ENCODE measurements around the gene UQCRQ. TPM values are rescaled to one million over a fixed set of nuclear protein-coding genes. Genes with fewer than 3 reads are reported as not detected.

Gene UQCRQ
- polyA plus RNA-seq, 1 of the 3 experiments (the other 2 are of a cell fraction) = 694 TPM

DNA sequence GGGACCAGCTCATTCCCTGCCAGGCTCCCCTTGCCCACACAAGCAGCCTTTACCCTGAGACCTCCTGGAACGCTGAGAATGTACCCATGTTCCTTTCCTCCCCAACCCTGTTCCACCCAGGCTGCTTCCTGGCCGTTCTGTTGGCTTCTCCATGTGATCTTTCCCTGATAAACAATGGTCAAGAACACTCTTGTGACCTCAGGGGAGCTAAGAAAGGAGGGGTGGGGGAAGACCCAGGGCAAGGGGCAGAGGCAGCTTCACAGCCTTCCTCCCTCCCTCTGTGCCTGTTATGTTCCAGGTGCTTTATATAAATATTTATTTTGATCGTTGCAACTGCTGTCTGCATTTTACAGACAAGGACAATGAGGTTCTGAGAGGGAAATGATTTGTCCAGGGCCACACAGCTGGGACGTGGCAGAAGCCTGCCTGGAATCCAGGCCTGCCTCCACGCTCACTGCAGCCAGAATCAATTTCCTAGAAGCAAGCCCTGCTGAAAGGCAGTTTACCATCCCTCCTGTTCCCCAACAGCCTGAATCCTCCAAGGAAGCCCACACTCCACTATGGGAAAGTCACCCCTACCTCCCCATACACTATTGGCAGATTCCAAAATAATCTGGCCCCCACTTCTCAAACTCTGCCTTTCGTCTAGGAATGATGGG is 39.9 kb upstream of the UQCRQ start:
- POLR2A ChIA-PET = no interaction called here
- Histone ChIP-seq H2AFZ (ENCODE audit: low read depth) (no peak overlapping the region), H3K9me2 (no peaks in the 10 kb centered on the region), H3K27ac (ENCODE audit: low read depth in 2 of 2, low read length in 1 of 2) (no peak overlapping the region), H3K27me3 (ENCODE audit: insufficient read depth) (no peaks in the 10 kb centered on the region), H3K79me2 (ENCODE audit: insufficient read depth) (no peaks in the 10 kb centered on the region), H3K9me3 (no peaks in the 10 kb centered on the region), H3K9ac (no peak overlapping the region), H3K36me3 (replicated peaks in 1 of 2; ENCODE audit: control insufficient read depth in 1 of 2, insufficient read depth in 2 of 2, low read length in 1 of 2) (no peaks in the 10 kb centered on the region), H4K20me1 (ENCODE audit: insufficient read depth) (no peaks in the 10 kb centered on the region), H3F3A (replicated peaks; ENCODE audit: insufficient read depth) (no peaks in the 10 kb centered on the region), H3K4me1 (ENCODE audit: control insufficient read depth in 1 of 2, insufficient read depth in 2 of 2, low read depth in 1 of 2, low read length in 1 of 2) (peaks cover 0 to 8% of the 10 kb centered on the region in 2 experiments; a peak in 1 of 4 replicates), H3K4me3 (ENCODE audit: low read depth in 2 of 2, low read length in 1 of 2) (no peak overlapping the region), H3K4me2 (no peak overlapping the region)
- 77% methylated on average over 6 of the region's 6 CpGs for WGBS (ENCODE audit: low lambda C conversion rate)
- CTCF ChIA-PET = interaction anchor here (1.3 to 2.2 kb wide), 2 partner anchors 58 to 72 kb away, joined by 3 to 7 read pairs; no protein-coding TSS in a partner anchor
- DNase-seq = no peak
- no peak for TF ChIP-seq POLR2AphosphoS5 (IDR thresholded peaks at IDR 0.05; ENCODE audit: low read depth, low read length)

DNA sequence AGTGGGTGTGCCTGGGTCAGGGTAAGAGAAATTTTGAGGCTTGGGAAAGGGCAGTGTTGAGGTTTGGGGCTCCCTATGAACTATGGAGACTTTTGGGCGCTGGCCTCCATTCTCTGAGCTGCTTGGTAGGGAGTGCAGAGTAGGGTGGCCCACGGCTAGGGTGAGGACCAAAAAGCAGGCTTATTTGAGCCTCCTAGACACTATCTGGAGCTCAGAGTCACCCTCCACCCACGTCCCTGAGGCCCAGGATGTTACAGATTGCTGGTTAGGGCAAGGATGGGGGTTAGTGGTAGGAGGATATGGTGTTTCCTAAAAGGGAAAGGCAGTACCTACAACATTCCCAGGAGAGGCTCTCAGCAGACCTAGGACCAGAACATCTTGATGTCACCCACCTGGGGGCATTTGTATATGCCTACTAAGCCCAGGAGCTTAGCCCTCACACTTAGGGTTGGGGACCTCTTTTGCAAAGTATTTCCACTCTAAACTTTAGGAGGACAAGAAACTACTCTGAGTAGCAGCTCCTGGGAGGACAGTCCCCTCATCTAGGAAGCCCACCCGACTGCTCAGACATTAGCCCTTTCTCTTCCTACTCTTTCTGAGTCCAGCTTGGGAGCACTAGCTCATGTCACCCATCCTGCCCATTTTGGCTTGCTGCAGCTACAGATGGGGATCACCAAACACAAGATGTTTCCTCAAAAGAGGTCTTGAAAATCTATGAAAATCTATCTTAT is 38.3 kb upstream of the UQCRQ start:
- no peaks in the 10 kb centered on the region for H3K27me3 ChIP-seq (ENCODE audit: insufficient read depth)
- ChIA-PET POLR2A (no interaction called here), CTCF (interaction anchor here (0.6 to 8.7 kb wide), 10 partner anchors 9 to 301 kb away, joined by 3 to 105 read pairs (median 14); partner anchors contain the start of genes CCNI2, GDF9, SOWAHA and UQCRQ)
- H3F3A ChIP-seq (replicated peaks; ENCODE audit: insufficient read depth) = no peaks in the 10 kb centered on the region
- no peaks in the 10 kb centered on the region for H3K9me3 ChIP-seq
- no peak overlapping the region for H3K9ac ChIP-seq
- H3K9me2 ChIP-seq = no peaks in the 10 kb centered on the region
- no peak overlapping the region for H3K27ac ChIP-seq (ENCODE audit: low read depth in 2 of 2, low read length in 1 of 2)
- no peak for DNase-seq
- H3K4me1 ChIP-seq (ENCODE audit: control insufficient read depth in 1 of 2, insufficient read depth in 2 of 2, low read depth in 1 of 2, low read length in 1 of 2) = peaks cover 0 to 5% of the 10 kb centered on the region in 2 experiments; a peak in 1 of 4 replicates
- TF ChIP-seq, protein P1, sequence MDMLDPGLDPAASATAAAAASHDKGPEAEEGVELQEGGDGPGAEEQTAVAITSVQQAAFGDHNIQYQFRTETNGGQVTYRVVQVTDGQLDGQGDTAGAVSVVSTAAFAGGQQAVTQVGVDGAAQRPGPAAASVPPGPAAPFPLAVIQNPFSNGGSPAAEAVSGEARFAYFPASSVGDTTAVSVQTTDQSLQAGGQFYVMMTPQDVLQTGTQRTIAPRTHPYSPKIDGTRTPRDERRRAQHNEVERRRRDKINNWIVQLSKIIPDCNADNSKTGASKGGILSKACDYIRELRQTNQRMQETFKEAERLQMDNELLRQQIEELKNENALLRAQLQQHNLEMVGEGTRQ (IDR thresholded peaks at IDR 0.05; ENCODE audit: borderline replicate concordance, low read depth, low read length) = no peak
- no peak for TF ChIP-seq FOXM1 (IDR thresholded peaks at IDR 0.05; ENCODE audit: low read depth)
- no peak overlapping the region for H3K4me2 ChIP-seq
- WGBS (ENCODE audit: low lambda C conversion rate) = 100% methylated on average over 3 of the region's 4 CpGs
- no peaks in the 10 kb centered on the region for H4K20me1 ChIP-seq (ENCODE audit: insufficient read depth)
- H3K79me2 ChIP-seq (ENCODE audit: insufficient read depth) = no peaks in the 10 kb centered on the region
- no peak overlapping the region for H3K4me3 ChIP-seq (ENCODE audit: low read depth in 2 of 2, low read length in 1 of 2)
- no peaks in the 10 kb centered on the region for H3K36me3 ChIP-seq (replicated peaks in 1 of 2; ENCODE audit: control insufficient read depth in 1 of 2, insufficient read depth in 2 of 2, low read length in 1 of 2)
- no peak overlapping the region for H2AFZ ChIP-seq (ENCODE audit: low read depth)

DNA sequence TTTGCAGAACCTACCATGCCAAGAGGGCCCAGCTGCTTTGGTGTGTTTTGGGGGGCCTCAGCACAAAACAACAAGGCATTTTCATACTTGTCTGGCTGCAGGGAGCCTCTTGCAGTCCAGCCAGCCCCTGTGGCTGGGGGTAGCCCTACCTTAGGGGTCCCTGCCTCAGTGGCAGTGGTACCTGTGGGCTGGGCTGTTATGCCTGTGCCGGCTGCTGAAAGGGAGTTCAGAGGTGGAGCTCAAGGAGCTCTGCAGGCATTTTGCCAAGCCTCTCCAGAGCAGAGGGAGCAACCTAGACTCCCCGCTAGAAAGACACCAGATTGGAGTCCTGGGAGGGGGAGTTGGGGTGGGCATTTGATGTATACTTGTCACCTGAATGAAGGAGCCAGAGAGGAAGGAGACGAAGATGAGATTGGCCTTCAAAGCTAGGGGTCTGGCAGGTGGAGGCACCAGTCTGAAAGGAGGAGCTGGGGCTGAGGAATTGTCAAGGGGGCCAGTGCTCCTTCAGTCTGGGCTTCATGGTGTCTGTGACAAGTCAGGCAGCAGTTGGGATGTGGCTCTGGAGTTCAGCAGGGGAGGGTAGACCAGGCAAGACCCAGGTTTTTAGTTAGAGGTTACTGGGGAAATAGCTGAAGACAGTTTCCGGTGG is 37.5 kb upstream of the UQCRQ start:
- 93% methylated on average over 4 of the region's 4 CpGs for WGBS (ENCODE audit: low lambda C conversion rate)
- H3K27me3 ChIP-seq (ENCODE audit: insufficient read depth) = no peaks in the 10 kb centered on the region
- no peak overlapping the region for H3K9ac ChIP-seq
- no peak overlapping the region for H3K27ac ChIP-seq (ENCODE audit: low read depth in 2 of 2, low read length in 1 of 2)
- H4K20me1 ChIP-seq (ENCODE audit: insufficient read depth) = no peaks in the 10 kb centered on the region
- H3K4me3 ChIP-seq (ENCODE audit: low read depth in 2 of 2, low read length in 1 of 2) = no peak overlapping the region
- DNase-seq = no peak
- no peaks in the 10 kb centered on the region for H3K9me2 ChIP-seq
- ChIA-PET POLR2A (interaction anchor here (0.6 kb wide), 1 partner anchor 13 kb away, joined by 3 read pairs; no protein-coding TSS in a partner anchor), CTCF (interaction anchor here (0.6 to 8.7 kb wide), 27 partner anchors 9 to 631 kb away, joined by 3 to 105 read pairs (median 6); partner anchors contain the start of genes CCNI2, GDF9, SOWAHA and UQCRQ)
- H3K4me1 ChIP-seq (ENCODE audit: control insufficient read depth in 1 of 2, insufficient read depth in 2 of 2, low read depth in 1 of 2, low read length in 1 of 2) = peaks cover 0 to 5% of the 10 kb centered on the region in 2 experiments; a peak in 1 of 4 replicates
- no peaks in the 10 kb centered on the region for H3K36me3 ChIP-seq (replicated peaks in 1 of 2; ENCODE audit: control insufficient read depth in 1 of 2, insufficient read depth in 2 of 2, low read length in 1 of 2)
- H3K79me2 ChIP-seq (ENCODE audit: insufficient read depth) = no peaks in the 10 kb centered on the region
- H3K4me2 ChIP-seq = no peak overlapping the region
- H3F3A ChIP-seq (replicated peaks; ENCODE audit: insufficient read depth) = no peaks in the 10 kb centered on the region
- H2AFZ ChIP-seq (ENCODE audit: low read depth) = no peak overlapping the region
- H3K9me3 ChIP-seq = no peaks in the 10 kb centered on the region
- TF ChIP-seq GABPA (IDR thresholded peaks at IDR 0.05; ENCODE audit: low read depth) (no peak), ELF1 (IDR thresholded peaks at IDR 0.05) (no peak), RFX5 (IDR thresholded peaks at IDR 0.05; ENCODE audit: low read length) (no peak), YY1 (IDR thresholded peaks at IDR 0.05; ENCODE audit: low read depth) (no peak), FOXM1 (IDR thresholded peaks at IDR 0.05; ENCODE audit: low read depth) (no peak), FOSL2 (IDR thresholded peaks at IDR 0.05; ENCODE audit: borderline replicate concordance, low read depth) (no peak), RAD21 (IDR thresholded peaks at IDR 0.05; ENCODE audit: low read length) (no peak), TEAD4 (IDR thresholded peaks at IDR 0.05; ENCODE audit: borderline replicate concordance, insufficient read depth) (no peak)
- TF ChIP-seq, protein P2, sequence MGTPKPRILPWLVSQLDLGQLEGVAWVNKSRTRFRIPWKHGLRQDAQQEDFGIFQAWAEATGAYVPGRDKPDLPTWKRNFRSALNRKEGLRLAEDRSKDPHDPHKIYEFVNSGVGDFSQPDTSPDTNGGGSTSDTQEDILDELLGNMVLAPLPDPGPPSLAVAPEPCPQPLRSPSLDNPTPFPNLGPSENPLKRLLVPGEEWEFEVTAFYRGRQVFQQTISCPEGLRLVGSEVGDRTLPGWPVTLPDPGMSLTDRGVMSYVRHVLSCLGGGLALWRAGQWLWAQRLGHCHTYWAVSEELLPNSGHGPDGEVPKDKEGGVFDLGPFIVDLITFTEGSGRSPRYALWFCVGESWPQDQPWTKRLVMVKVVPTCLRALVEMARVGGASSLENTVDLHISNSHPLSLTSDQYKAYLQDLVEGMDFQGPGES (IDR thresholded peaks at IDR 0.05; ENCODE audit: low read depth, low read length) = no peak
- TF ChIP-seq, protein P3, sequence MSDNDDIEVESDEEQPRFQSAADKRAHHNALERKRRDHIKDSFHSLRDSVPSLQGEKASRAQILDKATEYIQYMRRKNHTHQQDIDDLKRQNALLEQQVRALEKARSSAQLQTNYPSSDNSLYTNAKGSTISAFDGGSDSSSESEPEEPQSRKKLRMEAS (IDR thresholded peaks at IDR 0.05; ENCODE audit: low read depth) = no peak
- TF ChIP-seq, protein P4, sequence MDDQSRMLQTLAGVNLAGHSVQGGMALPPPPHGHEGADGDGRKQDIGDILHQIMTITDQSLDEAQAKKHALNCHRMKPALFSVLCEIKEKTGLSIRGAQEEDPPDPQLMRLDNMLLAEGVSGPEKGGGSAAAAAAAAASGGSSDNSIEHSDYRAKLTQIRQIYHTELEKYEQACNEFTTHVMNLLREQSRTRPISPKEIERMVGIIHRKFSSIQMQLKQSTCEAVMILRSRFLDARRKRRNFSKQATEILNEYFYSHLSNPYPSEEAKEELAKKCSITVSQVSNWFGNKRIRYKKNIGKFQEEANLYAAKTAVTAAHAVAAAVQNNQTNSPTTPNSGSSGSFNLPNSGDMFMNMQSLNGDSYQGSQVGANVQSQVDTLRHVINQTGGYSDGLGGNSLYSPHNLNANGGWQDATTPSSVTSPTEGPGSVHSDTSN (IDR thresholded peaks at IDR 0.05) = no peak

Data from SK-N-SH (cell line).